ENCODE measurements around the gene IKZF4. TPM values are rescaled to one million over a fixed set of nuclear protein-coding genes. Genes with fewer than 3 reads are reported as not detected.

Gene IKZF4
- total RNA-seq, 1 donor from 2014 or later, result 8.4 TPM

DNA sequence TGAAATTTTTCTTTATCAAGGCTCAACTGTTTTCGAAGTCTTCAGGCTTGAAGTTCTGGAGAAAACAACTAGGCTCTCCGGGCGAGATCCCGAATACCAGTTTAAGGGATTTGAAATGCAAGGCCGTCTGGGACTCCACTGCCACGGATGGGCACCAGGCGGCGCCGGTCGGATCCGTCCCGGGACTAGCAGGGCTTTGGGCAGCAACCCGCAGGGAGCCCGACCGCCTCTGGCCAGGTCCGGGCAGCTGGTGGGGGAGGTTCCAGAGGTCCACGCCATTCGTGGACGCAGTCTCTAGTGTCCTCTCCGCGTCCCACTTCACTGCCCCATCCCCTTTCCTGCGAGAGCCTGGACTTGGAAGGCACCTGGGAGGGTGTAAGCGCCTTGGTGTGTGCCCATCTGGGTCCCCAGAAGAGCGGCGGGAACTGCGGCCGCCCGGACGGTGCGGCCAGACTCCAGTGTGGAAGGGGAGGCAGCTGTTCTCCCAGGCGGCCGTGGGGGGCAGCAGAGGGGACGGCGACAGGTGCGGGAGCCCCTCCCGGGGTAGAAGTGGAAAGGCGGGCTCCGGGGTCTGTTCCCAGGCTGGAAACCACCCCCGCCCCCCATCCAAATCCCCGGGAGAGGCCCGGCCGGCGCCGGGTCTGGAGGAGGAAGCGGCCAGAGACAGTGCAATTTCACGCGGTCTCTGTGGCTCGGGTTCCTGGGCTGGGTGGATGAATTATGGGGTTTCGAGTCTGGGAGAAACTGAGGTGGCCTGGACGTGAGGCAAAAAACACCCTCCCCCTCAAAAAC, 58.3 kb downstream of the IKZF4 start:
- intact Hi-C loops (cut with DNase I), result no loop called here
- peak; percentile 85 for DNase-seq (ENCODE audit: low spot score)

DNA sequence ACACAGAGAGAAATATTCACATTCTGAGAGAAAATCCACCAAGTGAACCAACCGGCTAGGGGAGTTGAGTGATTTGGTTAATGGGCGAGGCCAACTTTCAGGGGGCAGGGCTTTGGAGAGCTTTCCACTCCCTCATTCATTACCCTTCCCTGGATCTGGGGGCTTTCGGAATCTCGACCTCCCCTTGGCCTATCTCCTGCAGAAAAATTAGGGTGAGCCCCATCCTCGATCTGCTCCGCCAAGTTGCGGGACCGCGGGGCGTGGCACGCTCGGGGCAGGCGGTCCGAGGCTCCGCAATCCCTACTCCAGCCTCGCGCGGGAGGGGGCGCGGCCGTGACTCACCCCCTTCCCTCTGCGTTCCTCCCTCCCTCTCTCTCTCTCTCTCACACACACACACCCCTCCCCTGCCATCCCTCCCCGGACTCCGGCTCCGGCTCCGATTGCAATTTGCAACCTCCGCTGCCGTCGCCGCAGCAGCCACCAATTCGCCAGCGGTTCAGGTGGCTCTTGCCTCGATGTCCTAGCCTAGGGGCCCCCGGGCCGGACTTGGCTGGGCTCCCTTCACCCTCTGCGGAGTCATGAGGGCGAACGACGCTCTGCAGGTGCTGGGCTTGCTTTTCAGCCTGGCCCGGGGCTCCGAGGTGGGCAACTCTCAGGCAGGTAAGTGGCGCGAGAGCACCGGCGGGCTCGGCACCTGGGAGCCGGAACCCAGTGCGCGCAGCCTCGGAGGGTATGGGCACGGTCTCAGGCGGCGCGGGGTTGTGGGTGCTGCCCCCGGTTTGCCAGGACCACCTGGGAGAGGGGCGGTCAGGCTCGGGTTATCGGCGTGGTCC, 59.1 kb downstream of the IKZF4 start, which contains the start of gene ERBB3:
ERBB3 (plus strand) TSS at position 443 of the 833 bp plus-strand sequence; CDS start at position 579, 136 bp downstream.
- DNase-seq (ENCODE audit: low spot score), result no peak
- intact Hi-C loops (cut with DNase I), result no loop called here

DNA sequence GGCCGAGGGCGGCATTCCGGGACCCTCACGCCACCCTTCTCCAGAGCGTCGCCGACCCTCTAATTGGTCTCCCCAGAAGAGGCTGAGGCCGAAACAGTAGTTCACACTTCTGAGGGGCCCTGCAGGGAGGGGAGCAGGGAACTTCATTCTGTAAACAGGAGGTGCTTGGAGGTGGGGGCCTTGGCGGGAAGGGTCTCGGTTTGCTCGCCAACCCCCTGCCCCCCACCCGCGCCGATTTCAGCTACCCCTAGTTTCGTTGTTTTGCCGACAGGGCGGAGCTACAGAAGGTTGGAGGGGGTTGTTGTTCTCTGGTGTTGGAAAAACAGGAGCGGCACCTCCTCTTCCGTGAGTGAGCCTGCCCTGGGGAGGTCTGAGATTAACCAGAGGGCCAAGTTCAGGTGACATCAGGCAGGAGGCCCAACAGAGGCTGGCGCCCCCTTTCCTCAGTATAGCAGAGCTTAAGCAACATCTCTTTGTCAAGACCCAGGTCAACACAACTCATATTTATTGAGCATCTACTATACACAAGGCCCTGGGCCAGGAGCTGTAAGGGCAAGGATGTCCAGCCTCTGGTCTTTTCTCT, 59.8 kb downstream of the IKZF4 start:
- intact Hi-C loops (cut with DNase I), result no loop called here
- no peak for DNase-seq (ENCODE audit: low spot score)

DNA sequence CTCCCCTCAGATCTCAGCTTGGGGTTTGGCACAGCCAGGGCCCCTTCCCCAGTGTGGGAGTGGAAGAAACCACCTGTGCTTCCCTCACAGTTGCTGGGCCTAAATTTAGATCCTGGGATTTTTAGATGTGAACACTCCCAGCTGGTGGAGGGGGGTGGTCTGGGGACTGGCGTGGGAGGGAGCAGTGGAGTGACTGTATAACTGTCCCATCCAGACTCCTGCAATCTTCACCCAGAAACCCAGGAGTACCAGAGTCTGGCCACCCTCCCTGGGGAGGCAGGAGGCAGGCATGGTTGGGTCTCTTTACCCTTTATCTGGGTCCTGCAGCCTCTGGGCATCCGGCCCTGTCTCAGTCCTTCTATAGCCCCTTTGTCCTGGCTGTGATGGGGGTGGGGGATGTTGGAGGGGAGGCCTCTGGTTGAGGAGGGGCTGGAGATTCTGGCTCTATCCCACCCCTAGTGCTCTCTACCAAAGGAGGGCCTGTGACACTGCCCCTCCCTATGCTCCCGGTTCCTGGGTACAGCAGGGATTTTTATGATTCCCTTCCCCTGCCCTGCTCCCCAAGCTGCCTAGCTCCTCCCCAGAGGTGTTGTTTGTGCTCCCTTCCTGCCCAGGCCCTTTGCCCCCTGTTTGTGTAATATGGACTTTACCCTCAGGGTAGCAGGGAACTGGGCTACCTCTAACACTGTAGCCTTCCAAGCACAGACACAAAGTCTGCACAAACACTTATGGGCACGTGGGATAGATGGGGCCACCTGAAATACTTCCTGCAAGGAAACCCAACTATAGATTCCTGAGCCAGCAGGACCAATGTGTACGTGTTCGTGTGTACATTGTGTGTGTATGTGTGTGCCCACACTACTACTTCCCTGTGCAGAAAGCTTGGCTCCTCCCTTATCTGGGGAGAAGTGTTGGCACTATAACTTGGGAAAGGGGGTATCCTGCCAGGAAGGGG, 60.8 kb downstream of the IKZF4 start:
- intact Hi-C loops (cut with DNase I), result no loop called here
- no peak for DNase-seq (ENCODE audit: low spot score)

DNA sequence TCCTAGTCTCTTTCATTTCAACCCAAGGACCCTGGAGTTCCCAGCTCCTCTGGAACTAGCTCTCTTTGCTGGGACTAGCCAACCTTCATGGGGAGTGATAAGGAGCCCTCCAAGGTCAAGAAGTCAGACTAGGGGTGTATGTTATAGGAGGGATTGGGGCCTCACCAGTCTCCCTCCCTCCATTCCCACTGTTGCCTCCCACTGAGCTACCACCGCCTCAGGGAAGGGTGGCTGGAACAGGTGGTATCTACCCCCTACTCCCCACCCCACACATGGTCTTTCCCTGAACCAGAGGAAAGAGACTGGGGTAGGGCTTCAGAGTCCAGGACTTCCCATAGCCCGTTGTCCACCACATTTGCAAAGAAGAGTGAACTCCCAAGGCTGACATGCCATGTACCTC, 61.5 kb downstream of the IKZF4 start:
- no peak for DNase-seq (ENCODE audit: low spot score)
- intact Hi-C loops (cut with DNase I), result no loop called here

DNA sequence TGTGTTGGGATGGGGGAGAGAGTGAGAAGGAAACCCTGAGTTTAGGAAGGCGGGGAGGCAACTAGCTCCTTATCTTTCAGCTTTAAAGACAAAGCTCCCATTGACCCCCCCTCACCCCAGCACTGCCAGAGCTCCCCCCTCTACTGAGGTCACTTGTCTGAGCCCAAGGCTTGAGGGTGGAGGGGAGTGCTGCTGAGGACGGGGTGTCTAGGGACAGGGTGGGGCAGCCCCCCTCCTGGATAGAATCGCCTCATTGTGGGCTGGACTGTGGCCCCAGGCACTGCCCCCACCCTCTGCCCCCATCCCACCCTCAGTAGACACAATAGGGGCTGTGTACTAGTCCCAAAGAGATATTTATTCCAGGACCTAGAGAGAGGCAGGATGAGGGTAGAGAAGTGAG, 62.1 kb downstream of the IKZF4 start:
- intact Hi-C loops (cut with DNase I), result no loop called here
- DNase-seq (ENCODE audit: low spot score), result no peak

DNA sequence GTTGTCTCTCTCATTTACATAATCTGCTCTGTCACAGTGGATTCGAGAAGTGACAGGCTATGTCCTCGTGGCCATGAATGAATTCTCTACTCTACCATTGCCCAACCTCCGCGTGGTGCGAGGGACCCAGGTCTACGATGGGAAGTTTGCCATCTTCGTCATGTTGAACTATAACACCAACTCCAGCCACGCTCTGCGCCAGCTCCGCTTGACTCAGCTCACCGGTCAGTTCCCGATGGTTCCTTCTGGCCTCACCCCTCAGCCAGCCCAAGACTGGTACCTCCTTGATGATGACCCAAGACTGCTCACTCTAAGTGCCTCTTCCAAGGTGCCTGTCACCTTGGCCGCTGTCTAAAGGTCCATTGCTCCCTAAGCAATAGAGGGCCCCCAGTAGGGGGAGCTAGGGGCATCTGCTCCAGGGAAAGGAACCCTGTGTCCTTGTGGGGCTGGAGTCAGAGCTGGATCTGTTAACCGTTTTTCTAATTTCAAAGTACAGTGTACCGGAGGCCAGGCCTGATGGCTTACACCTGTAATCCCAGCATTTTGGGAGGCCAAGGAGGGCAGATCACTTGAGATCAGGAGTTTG, 64.2 kb downstream of the IKZF4 start:
- intact Hi-C loops (cut with DNase I), result no loop called here
- no peak for DNase-seq (ENCODE audit: low spot score)

GRCh38 chr12:56086096-56086495, 65.3 kb downstream of the IKZF4 start:
- intact Hi-C loops (cut with DNase I), result no loop called here
- no peak for DNase-seq (ENCODE audit: low spot score)

DNA sequence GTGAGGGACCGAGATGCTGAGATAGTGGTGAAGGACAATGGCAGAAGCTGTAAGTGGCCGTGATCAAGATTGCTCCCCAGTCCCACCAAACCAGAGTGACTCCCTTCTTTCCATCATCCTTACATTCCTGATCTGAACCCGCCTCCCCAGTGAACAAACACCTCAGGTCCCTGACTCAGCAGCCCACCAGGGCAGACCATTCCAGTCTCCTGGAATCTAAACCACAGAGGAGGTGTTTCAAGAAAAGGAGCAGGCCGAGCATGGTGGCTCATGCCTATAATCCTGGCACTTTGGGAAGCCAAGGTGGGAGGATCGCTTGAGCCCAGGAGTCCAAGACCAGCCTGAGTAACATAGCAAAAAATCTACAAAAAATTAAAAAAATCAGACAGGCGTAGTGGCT, 65.8 kb downstream of the IKZF4 start:
- no peak for DNase-seq (ENCODE audit: low spot score)
- intact Hi-C loops (cut with DNase I), result no loop called here

- DNase-seq (ENCODE audit: low spot score), result peak; percentile 86
- intact Hi-C loops (cut with DNase I), result no loop called here
Observed at GRCh38 chr12:56087220-56087619, 66.4 kb downstream of the IKZF4 start.

Other genes with a start within 250 kb of the IKZF4 start
- 56.2 TPM for gene SARNP, start 203.3 kb upstream of the IKZF4 start, total RNA-seq
- 23.0 TPM for gene ORMDL2, start 203.0 kb upstream of the IKZF4 start, total RNA-seq
- 18.4 TPM for gene DNAJC14, start 191.5 kb upstream of the IKZF4 start, total RNA-seq
- gene MMP19, start 178.1 kb upstream of the IKZF4 start, total RNA-seq, result 1.6 TPM
- gene PYM1, start 93.1 kb upstream of the IKZF4 start, total RNA-seq, result 13.5 TPM
- 9.7 TPM for gene DGKA, start 89.9 kb upstream of the IKZF4 start, total RNA-seq
- 0.75 TPM for gene PMEL, start 55.0 kb upstream of the IKZF4 start, total RNA-seq
- gene CDK2, start 54.2 kb upstream of the IKZF4 start, total RNA-seq, result 9.1 TPM
- 108 TPM for gene RAB5B, start 47.0 kb upstream of the IKZF4 start, total RNA-seq
- gene SUOX, start 23.8 kb upstream of the IKZF4 start, total RNA-seq, result 25.0 TPM
- gene RPS26, start 20.9 kb downstream of the IKZF4 start, total RNA-seq, result 39.5 TPM
- 1.5 TPM for gene ERBB3, start 59.1 kb downstream of the IKZF4 start, total RNA-seq
- gene PA2G4, start 83.5 kb downstream of the IKZF4 start, total RNA-seq, result 61.6 TPM
- gene RPL41, start 95.6 kb downstream of the IKZF4 start, total RNA-seq, result 1,517 TPM
- gene ZC3H10, start 97.2 kb downstream of the IKZF4 start, total RNA-seq, result 6.0 TPM
- gene ESYT1, start 107.2 kb downstream of the IKZF4 start, total RNA-seq, result 36.2 TPM
- 37.6 TPM for gene MYL6B, start 131.5 kb downstream of the IKZF4 start, total RNA-seq
- 792 TPM for gene MYL6, start 137.3 kb downstream of the IKZF4 start, total RNA-seq
- 71.5 TPM for gene SMARCC2, start 168.4 kb downstream of the IKZF4 start, total RNA-seq
- 40.7 TPM for gene RNF41, start 200.9 kb downstream of the IKZF4 start, total RNA-seq
- gene NABP2, start 203.3 kb downstream of the IKZF4 start, total RNA-seq, result 19.6 TPM
- not detected for gene SLC39A5, start 209.0 kb downstream of the IKZF4 start, total RNA-seq
- gene ANKRD52, start 237.3 kb downstream of the IKZF4 start, total RNA-seq, result 28.8 TPM
- gene COQ10A, start 245.9 kb downstream of the IKZF4 start, total RNA-seq, result 86.8 TPM

Measured in cardiac septum (tissue), 1 donor.